DOHH2 (cell line): ENCODE measurements around the gene APOE.

Experiments used
- H3F3A ChIP-seq: fragments of 200-600 bp; sonication (generic), shearing (Covaris generic); 2 replicates; pipeline ENCODE4 v1.6.0; 2016; ENCODE audit warnings: antibody characterized with exemption, mild to moderate bottlenecking; ENCODE audit not compliant: control insufficient read depth, insufficient read depth
- H3K27ac ChIP-seq: fragments of 200-600 bp; sonication (generic); 2 replicates; pipeline ENCODE4 v1.5.1; 2014; ENCODE audit warnings: low read depth, mild to moderate bottlenecking, low read length, moderate library complexity
- H3K27me3 ChIP-seq: fragments of 200-600 bp; sonication (generic); 2 replicates; pipeline ENCODE4 v1.6.1; 2014; ENCODE audit warnings: mild to moderate bottlenecking, low read length, mixed read lengths; ENCODE audit not compliant: control insufficient read depth
- H3K36me3 ChIP-seq: fragments of 200-600 bp; sonication (generic); 2 replicates; pipeline ENCODE4 v1.6.1; 2014; ENCODE audit warnings: mild to moderate bottlenecking, low read length, moderate library complexity, mixed read lengths; ENCODE audit not compliant: control insufficient read depth
- H3K4me1 ChIP-seq: fragments of 200-600 bp; sonication (generic); 2 replicates; pipeline ENCODE4 v1.6.1; 2014; ENCODE audit warnings: mild to moderate bottlenecking, low read length, mixed read lengths; ENCODE audit not compliant: control insufficient read depth
- H3K4me2 ChIP-seq: fragments of 200-600 bp; sonication (generic); 2 replicates; pipeline ENCODE4 v1.6.0; 2014; ENCODE audit warnings: mild to moderate bottlenecking, low read length, moderate library complexity
- H3K4me3 ChIP-seq: fragments of 200-600 bp; sonication (generic); 2 replicates; pipeline ENCODE4 v1.5.1; 2014; ENCODE audit warnings: mild to moderate bottlenecking, low read length, mixed read lengths
- H3K79me2 ChIP-seq: fragments of 200-600 bp; sonication (generic); 2 replicates; pipeline ENCODE4 v1.6.1; 2014; ENCODE audit warnings: mild to moderate bottlenecking, low read length, mixed read lengths; ENCODE audit not compliant: control insufficient read depth
- H3K9me2 ChIP-seq: fragments of 200-600 bp; sonication (generic); replicated peaks from 2 replicates; pipeline ENCODE4 v1.6.1; 2014; ENCODE audit warnings: mild to moderate bottlenecking, low read length, mixed read lengths; ENCODE audit not compliant: control insufficient read depth
- H3K9me3 ChIP-seq: fragments of 200-600 bp; sonication (generic); 2 replicates; pipeline ENCODE4 v1.6.1; 2014; ENCODE audit warnings: antibody characterized with exemption, low read length, mixed read lengths; ENCODE audit not compliant: control insufficient read depth, insufficient read depth
- H4K20me1 ChIP-seq: fragments of 200-600 bp; sonication (generic); 2 replicates; pipeline ENCODE4 v1.6.0; 2014; ENCODE audit warnings: low read depth, mild to moderate bottlenecking, antibody characterized with exemption, low read length, moderate library complexity; ENCODE audit not compliant: control insufficient read depth, insufficient read depth
- CTCF ChIP-seq: fragments of 200-600 bp; sonication (generic); IDR thresholded peaks from one replicate; pipeline ENCODE4 v1.5.1; 2014; ENCODE audit warnings: antibody characterized with exemption, mild to moderate bottlenecking, low read depth, low read length; ENCODE audit not compliant: poor library complexity, severe bottlenecking
- EZH2phosphoT487 ChIP-seq: fragments of 200-600 bp; sonication (generic); IDR thresholded peaks from 2 replicates; pipeline ENCODE4 v1.6.1; 2017; ENCODE audit warnings: borderline replicate concordance, mild to moderate bottlenecking, antibody characterized with exemption, low read length, moderate library complexity, mixed read lengths

Gene APOE

GRCh38 chr19:44863990-44864389 lies 41.6 kb upstream of the APOE start:
- Histone ChIP-seq H3K36me3 (no peaks in the 10 kb centered on the region), H3K9me3 (no peaks in the 10 kb centered on the region), H3F3A (no peaks in the 10 kb centered on the region), H3K27ac (no peak overlapping the region), H3K9me2 (no peaks in the 10 kb centered on the region), H3K27me3 (no peaks in the 10 kb centered on the region), H4K20me1 (no peaks in the 10 kb centered on the region), H3K4me3 (no peak overlapping the region), H3K4me1 (peaks cover 10% of the 10 kb centered on the region), H3K79me2 (no peaks in the 10 kb centered on the region), H3K4me2 (no peak overlapping the region)
- no peak for TF ChIP-seq CTCF
- TF ChIP-seq EZH2phosphoT487, result no peak

DNA sequence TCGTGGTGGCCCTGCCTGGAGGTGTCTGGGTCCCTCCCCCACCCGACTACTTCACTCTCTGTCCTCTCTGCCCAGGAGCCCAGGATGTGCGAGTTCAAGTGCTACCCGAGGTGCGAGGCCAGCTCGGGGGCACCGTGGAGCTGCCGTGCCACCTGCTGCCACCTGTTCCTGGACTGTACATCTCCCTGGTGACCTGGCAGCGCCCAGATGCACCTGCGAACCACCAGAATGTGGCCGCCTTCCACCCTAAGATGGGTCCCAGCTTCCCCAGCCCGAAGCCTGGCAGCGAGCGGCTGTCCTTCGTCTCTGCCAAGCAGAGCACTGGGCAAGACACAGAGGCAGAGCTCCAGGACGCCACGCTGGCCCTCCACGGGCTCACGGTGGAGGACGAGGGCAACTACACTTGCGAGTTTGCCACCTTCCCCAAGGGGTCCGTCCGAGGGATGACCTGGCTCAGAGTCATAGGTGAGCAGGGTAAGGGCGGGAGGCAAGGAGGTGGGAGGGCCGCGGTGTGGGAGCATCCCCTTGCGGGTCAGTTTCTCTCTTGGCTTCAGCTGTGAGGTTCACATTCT lies 40.3 kb upstream of the APOE start:
- Histone ChIP-seq H3F3A (no peaks in the 10 kb centered on the region), H3K27ac (no peak overlapping the region), H3K36me3 (no peaks in the 10 kb centered on the region), H3K4me2 (no peak overlapping the region), H3K4me3 (no peak overlapping the region), H3K27me3 (no peaks in the 10 kb centered on the region), H3K79me2 (no peaks in the 10 kb centered on the region), H3K9me3 (no peaks in the 10 kb centered on the region), H3K9me2 (no peaks in the 10 kb centered on the region), H3K4me1 (peaks cover 10% of the 10 kb centered on the region), H4K20me1 (no peaks in the 10 kb centered on the region)
- TF ChIP-seq EZH2phosphoT487 (no peak), CTCF (no peak)

DNA sequence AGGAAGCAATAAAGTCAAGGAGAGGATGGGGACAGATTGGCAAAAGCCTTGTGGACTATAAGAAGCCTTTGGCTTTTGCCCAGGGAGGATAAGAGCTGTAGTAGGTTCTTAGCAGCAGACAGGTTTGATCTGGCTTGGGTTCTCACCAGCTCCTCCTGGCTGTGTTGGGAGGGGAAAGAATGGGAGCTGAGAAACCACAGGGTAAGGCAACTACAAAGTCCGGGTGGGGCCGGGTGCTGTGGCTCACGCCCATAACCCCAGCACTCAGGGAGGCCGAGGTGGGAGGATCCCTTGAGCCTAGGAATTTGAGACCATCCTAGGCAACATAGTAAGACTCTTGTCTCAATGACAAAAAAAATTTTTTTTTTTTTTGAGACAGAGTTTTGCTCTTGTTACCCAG lies 38.9 kb upstream of the APOE start:
- H4K20me1 ChIP-seq, result no peaks in the 10 kb centered on the region
- H3K79me2 ChIP-seq, result no peaks in the 10 kb centered on the region

More for the DNA sequence above, 38.9 kb upstream of the APOE start:
- Histone ChIP-seq H3K36me3 (no peaks in the 10 kb centered on the region), H3K9me2 (no peaks in the 10 kb centered on the region), H3K9me3 (no peaks in the 10 kb centered on the region), H3K27ac (no peak overlapping the region), H3K4me2 (no peak overlapping the region), H3K27me3 (no peaks in the 10 kb centered on the region), H3K4me3 (no peak overlapping the region), H3K4me1 (no peaks in the 10 kb centered on the region), H3F3A (no peaks in the 10 kb centered on the region)
- no peak for TF ChIP-seq CTCF
- TF ChIP-seq EZH2phosphoT487, result no peak
